GM18873 (cell line): ENCODE results near the gene TOM1L1.
"Not testable (repeated sequence)": the region's sequence is repeated elsewhere in the genome, so short reads cannot be mapped to it uniquely, and the experiment has no call there.

Source experiments
- ATAC-seq: cut with Tn5 transposase; IDR thresholded peaks from one replicate; pipeline ENCODE4 v1.9.1; 2021; ENCODE audit warnings: mild to moderate bottlenecking, moderate library complexity, moderate number of reproducible peaks; ENCODE audit not compliant: unreplicated experiment, low FRiP score

Gene TOM1L1, protein sequence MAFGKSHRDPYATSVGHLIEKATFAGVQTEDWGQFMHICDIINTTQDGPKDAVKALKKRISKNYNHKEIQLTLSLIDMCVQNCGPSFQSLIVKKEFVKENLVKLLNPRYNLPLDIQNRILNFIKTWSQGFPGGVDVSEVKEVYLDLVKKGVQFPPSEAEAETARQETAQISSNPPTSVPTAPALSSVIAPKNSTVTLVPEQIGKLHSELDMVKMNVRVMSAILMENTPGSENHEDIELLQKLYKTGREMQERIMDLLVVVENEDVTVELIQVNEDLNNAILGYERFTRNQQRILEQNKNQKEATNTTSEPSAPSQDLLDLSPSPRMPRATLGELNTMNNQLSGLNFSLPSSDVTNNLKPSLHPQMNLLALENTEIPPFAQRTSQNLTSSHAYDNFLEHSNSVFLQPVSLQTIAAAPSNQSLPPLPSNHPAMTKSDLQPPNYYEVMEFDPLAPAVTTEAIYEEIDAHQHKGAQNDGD

DNA sequence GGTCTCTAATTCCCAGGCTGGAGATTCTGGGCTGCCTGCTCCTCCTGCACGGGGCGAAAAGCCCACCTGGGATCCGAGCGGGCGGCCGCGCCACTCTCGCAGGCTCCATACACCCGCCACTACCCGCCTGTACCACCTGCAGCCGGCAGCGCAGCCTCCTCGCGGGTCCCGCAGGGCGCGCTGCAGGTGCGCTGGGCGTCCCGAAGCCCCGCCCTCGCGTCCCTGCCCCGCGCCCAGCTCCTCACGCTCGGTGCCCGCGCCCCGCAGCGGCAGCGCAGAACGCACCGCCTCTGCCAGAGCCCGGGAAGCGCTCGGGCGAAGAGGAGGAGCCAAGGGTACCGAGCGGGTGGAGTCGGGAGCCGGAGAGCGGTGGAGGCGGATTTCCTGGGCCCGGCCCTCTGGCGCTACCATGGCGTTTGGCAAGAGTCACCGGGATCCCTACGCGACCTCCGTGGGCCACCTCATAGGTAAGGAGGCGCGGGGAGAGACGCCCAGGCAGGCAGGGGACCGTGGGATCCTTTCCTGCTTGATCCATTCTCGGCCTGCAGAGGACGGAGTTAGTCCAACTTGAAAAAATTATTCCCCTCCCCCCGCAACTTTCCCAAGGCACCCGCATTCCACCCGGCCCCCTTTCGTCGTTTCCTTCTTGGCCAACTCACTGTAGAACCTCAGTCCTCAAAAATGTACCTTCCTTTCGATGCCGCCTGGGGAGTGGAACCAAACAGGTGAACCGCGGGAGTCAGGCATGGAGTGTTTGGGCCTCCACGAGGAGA lies at the start of gene TOM1L1:
TOM1L1 (plus strand) TSS at position 396 of the 773 bp plus-strand sequence; CDS start at position 410, 14 bp downstream.
- ATAC-seq = no peak

DNA sequence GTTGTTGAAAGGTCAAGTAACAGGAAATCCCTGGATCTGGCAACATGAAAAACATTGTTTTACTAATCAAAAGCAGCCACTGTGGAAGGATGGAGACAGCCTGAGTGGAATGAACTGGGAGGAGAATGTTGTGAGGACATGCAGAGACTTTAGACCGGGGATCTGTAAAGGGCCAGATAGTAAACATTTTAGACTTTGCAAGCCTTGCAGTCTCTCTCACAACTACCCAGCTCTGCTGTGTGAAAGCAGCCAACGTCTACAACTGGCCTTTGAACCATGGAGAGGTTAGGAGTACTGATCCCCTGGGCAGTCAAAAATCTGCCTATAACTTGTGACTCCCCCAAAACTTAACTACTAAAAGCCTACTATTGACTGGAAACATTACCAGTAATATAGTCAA lies 41.5 kb upstream of the TOM1L1 start:
- ATAC-seq = no peak

DNA sequence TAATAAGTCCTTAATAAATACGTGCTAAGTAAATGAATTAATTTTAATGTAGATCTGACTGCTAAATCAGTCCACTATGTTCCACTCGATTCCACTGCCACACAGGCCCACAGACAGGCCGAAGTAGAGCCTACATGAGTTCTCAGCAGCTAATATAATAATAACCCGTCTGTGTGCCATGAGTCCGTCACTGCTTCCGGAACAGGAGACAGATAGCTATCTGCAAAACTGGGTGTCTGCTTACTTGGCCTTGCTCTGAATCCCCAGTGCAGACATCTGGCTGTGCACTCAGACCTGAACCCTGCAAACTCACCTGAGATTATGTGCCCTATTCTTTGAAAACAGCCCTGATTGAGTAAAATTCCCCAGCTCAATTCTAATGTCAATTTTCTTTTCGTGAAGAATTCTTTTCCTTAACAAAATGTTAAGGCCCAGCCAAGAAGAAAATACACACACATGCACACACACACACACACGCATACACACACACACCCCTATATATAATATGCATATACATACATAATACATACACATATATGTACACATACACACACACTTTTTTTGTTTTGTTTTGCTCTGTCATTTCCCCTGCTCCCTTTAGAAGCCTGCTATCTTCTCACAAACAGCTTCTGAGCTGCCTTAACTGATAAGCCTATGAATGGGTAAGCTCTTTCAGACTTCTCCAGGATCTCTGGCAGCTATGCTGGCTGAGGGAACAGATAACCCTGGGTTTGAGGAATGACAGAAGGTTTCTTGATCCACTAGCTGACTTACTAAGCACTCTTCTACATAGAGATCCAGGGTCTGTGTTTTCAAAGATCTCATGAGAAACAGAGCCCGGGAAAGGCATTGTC lies 39.8 kb upstream of the TOM1L1 start:
- ATAC-seq = no peak

DNA sequence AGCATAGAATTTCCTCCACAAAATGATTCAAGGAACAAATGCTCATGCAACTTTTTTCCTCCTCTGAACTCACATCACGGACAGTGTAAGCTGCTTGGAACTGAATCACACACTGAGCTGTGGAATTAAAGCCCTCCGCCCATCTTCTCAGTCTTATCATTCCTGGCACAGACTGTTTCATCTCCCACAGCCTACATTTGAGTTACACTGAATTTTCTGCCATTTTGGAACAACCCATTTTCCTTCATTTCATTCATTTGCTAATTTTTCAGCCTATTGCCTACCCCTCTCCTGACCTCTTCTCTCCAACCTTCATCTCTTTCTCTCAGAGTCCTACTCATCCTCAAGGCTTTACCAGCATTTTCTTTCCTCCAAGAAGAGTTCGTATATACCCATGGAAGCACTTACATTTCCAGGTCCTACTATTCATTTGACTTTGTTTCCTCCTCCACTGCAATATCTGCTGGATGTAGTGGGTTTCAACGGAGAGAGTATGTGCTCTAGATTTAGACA lies 39.1 kb upstream of the TOM1L1 start:
- ATAC-seq = no peak

DNA sequence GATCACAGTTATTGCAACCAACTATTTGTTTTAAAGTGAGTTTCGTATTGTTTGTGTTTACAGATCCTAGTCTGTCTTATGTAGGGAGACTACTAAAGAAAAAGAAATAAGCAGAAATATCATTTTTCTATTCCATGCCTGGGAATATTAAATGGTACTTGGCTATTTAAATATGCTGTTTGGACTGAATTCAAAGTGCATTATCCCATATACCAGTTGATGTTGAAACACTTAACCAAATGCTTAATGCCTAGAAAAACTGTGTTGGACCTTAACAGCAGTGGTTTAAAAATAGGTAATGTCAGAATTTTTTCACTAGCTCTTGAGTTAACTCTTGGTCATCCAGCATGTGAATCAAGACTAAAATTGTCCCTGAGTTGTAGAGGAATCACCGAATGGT lies 37.5 kb upstream of the TOM1L1 start:
- no peak for ATAC-seq

DNA sequence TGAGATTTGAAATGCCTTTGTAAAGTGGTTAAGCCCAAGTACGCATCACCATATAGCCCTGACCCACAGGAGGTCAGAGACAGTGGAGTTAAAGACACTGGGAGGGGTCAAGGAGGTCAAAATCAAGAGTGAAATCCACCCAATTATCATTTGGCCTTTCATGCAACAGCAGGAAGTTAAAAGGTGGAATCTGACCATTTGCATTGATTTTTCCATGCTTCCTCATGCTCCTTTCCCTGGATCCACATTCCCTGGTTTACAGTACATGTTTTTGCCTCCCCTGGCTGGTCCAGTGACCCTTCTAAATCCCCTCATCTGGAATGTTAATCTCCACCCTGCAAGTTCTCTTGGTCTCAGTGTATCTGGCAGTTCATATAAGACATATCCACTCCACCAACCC lies 36.6 kb upstream of the TOM1L1 start:
- ATAC-seq = no peak

DNA sequence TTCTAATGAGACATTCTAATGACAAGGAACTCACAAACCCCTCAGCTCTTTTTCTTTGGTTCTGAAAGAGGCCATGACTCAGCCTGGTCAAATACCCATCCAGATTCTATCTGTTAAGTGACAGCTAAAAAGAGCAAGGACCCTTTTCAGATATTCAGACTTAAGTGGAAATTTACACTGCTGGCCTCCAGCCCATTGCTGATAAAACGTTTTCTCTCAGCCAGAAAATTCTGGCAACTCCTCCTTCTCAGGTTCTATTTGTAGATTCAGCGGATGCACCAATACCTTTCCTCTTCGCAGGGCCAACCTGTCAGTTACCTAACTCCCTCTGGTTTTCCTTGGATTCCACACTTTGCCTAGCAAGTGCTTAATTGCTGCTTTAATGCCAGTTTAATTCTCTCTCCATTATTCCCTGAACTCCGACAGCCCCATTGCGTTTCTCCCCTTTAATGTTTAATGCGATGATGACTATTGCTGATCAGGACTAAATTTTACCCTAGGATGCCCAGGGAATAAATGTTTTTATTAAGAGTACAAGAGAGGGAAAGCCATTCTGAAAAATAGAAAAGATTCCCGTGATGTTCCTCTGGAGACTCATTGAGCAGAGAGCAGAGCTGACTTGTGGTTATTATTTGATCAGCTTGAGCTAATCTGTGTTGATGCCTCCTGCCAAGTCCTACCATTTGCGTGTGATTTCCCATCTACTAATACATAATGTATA lies 35.9 kb upstream of the TOM1L1 start:
- no peak for ATAC-seq

DNA sequence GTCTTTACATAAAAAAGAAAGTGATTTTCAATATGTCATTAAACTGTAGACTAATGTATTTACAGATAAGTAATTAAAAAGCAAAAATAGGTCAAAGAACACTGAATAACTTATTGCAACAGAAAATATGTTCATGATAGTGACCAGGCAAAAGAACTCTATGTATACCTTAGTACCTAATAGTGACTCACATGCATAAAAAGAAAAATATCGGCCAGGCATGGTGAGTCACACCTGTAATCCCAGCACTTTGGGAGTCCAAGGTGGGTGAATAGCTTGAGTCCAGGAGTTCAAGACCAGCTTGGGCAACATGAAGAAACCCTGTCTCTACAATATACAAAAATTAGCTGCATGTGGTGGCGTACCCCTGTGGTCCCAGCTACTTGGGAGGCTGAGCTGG lies 33.0 kb upstream of the TOM1L1 start:
- ATAC-seq = no peak

DNA sequence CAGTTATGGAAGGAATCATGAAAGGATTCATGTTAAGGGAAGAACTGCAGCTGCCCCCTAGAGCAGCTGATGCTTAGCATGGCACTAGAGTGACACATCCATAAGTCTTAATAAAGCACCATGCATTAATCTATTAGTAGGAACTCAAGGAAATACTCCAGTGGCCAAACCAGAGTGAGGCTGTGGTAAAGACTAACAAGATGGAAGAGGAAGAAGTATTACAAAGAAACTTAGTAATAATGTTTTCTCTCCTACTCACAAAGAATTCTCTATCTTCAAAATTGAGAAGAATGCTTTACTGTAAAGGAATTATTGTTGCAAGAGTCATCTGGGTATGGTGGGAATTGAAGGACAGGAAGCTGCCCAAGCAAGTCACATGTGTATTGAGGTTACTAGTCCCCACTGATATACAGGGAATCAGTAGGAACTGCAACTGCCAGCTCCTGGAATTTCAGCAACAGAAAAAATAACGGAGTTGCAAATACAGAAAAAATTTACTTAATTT lies 29.9 kb upstream of the TOM1L1 start:
- no peak for ATAC-seq

DNA sequence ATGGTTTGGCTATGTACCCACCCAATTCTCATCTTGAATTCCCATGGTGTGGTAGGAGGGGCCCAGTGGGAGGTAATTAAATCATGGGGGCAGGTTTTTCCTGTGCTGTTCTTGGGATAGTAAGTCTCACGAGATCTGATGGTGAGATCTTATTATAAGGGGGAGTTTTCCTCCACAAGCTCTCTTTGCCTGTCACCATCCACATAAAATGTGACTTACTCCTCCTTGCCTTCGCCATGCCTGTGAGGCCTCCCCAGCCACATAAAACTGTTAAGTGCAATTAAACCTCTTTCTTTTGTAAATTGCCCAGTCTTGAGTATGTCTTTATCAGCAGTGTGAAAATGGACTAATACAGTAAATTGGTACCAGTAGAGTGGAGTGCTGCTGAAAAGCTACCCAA lies 24.7 kb upstream of the TOM1L1 start:
- not testable (repeated sequence) for ATAC-seq

DNA sequence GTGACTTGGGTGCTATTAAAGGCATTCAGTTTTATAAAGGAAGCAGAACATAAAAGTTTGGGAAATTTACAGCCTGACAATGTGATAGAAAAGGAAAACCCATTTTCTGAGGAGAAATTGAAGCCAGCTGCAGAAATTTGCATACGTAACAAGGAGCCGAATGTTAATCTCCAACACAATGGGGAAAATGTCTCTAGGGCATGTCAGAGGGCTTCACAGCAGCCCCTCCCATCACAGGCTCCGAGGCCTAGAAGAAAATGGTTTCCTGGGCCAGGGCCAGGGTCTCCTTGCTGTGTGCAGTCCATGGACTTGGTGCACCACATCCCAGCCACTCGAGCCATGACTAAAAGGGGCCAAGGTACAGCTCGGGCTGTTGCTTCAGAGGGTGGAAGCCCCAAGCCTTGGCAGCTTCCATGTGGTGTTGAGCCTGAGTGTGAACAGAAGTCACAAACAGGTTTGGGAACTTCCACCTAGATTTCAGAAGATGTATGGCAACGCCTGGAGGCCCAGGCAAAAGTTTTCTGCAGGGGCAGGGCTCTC lies 23.9 kb upstream of the TOM1L1 start:
- no peak for ATAC-seq

DNA sequence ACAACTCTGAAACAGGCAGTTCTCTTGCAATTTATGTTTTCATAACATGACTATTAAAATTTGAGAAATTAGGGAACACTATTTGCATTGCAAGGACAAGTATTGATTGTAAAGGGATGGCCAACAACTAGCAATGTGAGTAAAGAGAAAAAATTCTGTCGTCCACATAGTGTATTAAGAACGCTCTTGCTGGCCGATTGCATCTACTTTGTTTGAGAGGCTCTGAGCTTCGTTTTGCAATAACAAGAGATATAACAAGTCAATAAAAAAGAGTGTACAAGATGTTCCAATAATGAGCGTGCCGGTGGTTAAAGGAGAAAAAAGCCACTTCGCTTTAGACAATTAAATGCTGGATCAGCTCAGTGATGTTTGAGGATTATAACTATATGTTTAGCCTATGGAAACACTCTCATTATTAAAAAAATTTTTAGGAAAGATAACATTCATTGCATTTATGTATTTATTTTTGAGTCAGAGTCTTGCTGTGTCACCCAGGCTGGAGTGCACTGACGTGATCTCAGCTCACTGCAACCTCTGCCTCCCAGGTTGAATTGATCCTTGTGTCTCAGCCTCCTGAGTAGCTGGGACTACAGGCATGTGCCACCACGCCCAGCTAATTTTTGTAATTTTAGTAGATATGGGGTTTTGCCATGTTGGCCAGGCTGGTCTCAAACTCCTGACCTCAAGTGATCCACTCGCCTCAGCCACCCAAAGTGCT lies 19.2 kb upstream of the TOM1L1 start:
- no peak for ATAC-seq

DNA sequence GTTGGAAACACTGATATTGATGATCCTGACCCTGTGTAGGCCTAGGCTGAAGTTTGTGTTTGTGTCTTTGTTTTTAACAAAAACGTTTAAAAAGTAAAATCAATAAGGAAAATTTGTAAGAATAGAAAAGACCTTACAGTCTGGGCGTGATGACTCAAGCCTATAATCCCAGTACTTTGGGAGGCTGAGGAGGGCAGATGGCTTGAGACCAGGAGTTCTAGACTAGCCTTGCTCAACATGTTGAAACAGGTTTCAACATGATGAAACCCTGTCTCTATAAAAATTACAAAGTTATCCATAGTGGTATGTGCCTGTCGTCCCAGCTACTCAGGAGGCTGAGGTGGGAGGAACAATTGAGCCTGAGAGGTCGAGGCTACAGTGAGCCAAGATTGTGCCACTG lies 18.3 kb upstream of the TOM1L1 start:
- ATAC-seq = no peak

DNA sequence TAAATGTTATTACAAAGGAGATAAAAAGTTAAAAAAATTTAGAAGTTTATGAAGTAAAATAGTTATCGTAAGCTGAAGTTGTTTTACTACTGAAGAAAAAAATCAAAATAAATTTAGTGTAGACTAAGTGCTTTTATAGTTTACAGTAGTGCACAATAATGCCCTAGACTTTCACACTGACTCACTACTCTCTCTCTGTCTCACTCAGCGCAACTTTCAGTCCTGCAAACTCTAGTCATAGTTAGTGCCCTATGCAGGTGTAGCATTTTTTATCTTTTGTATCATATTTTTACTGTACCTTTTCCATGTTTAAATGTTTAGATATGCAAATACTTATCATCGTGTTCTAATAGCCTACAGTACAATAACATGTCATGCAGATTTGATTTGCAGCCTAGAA lies 17.7 kb upstream of the TOM1L1 start:
- ATAC-seq = peak; percentile 89

DNA sequence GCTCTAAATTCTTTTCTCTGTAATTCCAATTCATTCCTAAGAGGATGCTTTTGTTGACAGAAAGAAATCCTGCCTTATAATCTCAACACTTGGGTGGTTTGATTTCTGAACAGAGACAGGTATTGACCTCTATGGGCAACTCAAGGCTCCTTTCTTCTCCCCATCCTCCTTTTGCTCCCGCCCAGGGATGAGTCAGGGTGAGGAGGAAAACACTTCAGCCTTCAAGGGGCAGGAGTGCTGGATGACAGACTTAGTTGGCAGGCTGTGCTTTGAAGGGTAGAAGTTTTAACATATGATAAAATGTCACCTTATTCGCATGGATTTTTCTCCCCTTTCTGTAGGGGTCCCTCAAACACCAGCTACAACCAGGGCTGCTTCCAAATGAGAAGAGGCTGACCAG lies 16.7 kb upstream of the TOM1L1 start:
- ATAC-seq = no peak

DNA sequence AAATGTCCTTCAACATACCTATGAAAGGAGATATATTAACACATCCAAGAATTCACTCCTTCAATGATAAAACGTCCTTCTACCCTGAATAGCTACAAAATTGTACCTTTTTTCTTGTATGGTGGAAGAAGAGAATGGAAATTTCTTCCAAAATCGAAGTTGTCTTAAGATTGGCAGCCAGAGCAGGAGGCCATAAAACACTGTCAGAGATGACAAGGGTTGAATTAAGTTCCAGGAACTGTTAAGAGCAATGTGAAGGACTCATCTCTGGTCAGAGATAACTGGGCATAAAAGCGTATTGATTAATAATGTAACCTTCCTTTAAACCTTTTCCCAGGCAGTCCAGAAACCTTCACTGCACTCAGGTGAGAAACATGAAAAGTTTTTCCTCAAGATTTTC lies 12.9 kb upstream of the TOM1L1 start:
- ATAC-seq = no peak

DNA sequence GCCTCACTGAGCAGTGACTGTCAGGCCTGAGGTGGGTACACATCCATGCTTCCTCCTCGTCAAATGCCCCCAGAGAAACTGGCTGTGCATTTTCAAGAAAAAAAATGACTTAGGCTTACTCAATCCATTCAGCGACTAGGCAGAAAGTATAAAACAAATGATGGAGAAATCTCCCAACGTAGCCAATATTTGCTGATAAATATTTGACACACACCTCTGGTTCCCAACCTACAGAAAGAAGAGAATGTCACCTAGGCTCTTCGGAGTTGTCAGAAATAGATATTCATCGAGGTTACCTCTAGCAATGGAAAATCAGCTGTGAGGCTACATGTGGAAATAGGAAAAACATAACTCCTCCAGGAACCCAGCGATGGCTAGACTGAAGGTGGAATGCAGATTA lies 12.4 kb upstream of the TOM1L1 start:
- no peak for ATAC-seq

DNA sequence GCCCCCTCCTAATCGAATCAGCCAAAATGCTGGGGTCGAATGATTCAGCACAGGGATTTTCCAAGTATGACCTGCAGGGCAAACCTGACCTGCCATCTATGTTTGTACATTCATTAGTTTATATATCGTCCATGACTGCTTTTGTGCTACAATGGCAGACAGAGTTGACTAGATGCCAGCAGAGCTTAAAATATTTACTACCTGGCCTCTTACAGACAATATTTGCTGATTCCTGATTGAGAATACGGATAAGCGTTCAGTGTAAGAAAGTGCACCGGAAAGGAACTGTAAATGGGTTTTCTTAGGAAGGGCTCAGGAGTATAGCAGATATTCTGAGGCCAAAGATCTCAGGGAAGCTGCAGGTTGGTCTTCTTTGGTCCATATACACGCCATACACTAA lies 11.7 kb upstream of the TOM1L1 start:
- ATAC-seq = no peak
